Prostate gland (tissue), 2 donors: Measurements from ENCODE around the gene RIPK4.

Experiments
- POLR2A ChIP-seq: fragments of 450-650 bp; IDR thresholded peaks from one replicate; pipeline ENCODE4 v1.6.1; 2016; ENCODE audit warnings: antibody characterized with exemption, mild to moderate bottlenecking
- POLR2AphosphoS5 ChIP-seq: sonication (generic); formaldehyde crosslinking; IDR thresholded peaks from one replicate; pipeline ENCODE4 v1.6.1; 2017; ENCODE audit warnings: antibody characterized with exemption
- TF ChIP-seq, protein P1 (sequence below), 4 experiments: fragments of 200-600 bp in 2 of 4; fragments of 450-650 bp in 2 of 4; sonication (generic) in 2 of 4; IDR thresholded peaks; 1 replicate in 3 of 4; 2 replicates in 1 of 4; pipeline ENCODE4 v1.5.1; 2016 to 2019; ENCODE audit warnings: antibody characterized with exemption in 4 of 4, mild to moderate bottlenecking in 2 of 4, moderate library complexity in 2 of 4

DNA sequence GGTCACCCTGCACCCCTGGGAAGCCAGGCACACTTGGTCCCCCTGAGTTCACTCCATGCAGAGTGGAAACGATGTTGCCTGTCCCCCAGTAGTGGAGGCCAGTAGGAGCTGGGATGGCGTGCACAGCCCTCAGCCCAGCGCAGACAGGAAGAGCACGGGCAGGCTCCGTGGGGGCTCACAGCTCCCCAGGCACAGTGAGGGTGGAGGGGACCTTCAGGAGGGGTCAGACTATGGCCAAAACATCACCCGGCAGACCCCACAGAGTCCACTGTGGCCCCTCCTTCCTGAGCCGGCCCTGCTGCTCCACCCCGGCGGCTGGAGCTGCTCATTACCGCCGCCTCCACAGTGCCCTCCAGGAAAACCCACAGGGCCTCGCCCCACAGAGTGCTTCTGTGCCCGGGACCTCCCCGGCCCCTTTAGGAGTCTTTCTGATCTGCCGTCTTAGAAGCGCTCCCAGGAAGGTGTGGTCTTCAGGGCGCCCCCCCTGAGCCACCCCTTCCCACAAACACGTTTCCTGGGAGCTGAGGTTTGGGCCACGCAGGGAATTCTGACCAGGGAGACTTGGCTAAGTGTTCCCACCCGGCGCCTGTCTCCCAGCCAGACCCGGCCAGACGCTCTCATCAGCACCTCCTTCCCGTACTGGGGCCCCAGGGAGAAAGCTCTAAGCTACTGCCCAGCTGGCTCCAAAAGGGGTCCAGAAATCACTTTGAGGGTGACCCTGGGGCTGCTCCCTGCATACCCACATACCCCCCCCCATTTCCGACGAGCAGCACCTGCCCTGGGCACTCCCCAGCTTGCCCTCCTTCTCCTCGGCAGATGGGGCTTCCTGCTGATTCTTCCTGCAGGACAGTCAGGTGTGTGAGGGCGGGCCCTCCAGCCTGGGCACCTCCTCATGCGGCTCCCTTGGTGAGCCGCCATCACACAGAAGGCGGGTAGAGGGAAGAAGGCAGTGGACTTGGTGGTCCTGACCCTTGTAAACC lies 38.8 kb downstream of the RIPK4 start:
- TF ChIP-seq, protein P1, sequence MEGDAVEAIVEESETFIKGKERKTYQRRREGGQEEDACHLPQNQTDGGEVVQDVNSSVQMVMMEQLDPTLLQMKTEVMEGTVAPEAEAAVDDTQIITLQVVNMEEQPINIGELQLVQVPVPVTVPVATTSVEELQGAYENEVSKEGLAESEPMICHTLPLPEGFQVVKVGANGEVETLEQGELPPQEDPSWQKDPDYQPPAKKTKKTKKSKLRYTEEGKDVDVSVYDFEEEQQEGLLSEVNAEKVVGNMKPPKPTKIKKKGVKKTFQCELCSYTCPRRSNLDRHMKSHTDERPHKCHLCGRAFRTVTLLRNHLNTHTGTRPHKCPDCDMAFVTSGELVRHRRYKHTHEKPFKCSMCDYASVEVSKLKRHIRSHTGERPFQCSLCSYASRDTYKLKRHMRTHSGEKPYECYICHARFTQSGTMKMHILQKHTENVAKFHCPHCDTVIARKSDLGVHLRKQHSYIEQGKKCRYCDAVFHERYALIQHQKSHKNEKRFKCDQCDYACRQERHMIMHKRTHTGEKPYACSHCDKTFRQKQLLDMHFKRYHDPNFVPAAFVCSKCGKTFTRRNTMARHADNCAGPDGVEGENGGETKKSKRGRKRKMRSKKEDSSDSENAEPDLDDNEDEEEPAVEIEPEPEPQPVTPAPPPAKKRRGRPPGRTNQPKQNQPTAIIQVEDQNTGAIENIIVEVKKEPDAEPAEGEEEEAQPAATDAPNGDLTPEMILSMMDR (IDR thresholded peaks at IDR 0.05) = no peak
- TF ChIP-seq POLR2A = no peak
- TF ChIP-seq POLR2AphosphoS5 = no peak
